ENCODE data around the gene PPP1R14C.
"Not testable (repeated sequence)": the region's sequence is repeated elsewhere in the genome, so short reads cannot be mapped to it uniquely, and the experiment has no call there.

Gene PPP1R14C

GRCh38 chr6:150172929-150173328 is 30.1 kb downstream of the PPP1R14C start:
- DNase-seq: no peak

- no peak for DNase-seq
These were observed 32.8 kb downstream of the PPP1R14C start for GRCh38 chr6:150175586-150176151.

GRCh38 chr6:150176152-150176551 is 33.3 kb downstream of the PPP1R14C start:
- DNase-seq: no peak

GRCh38 chr6:150176659-150177058 is 33.8 kb downstream of the PPP1R14C start:
- no peak for DNase-seq

GRCh38 chr6:150177259-150177951 is 34.6 kb downstream of the PPP1R14C start:
- DNase-seq: no peak

- no peak for DNase-seq
These were observed 35.2 kb downstream of the PPP1R14C start for GRCh38 chr6:150177952-150178520.

GRCh38 chr6:150179030-150179429 is 36.2 kb downstream of the PPP1R14C start:
- DNase-seq: no peak

- not testable (repeated sequence) for DNase-seq
These were observed 37.1 kb downstream of the PPP1R14C start for GRCh38 chr6:150179907-150180424.

GRCh38 chr6:150180517-150180916 is 37.7 kb downstream of the PPP1R14C start:
- DNase-seq: no peak

GRCh38 chr6:150182460-150183078 is 39.7 kb downstream of the PPP1R14C start:
- no peak for DNase-seq

GRCh38 chr6:150183105-150183504 is 40.3 kb downstream of the PPP1R14C start:
- no peak for DNase-seq

- DNase-seq: no peak
These were observed 41.1 kb downstream of the PPP1R14C start for GRCh38 chr6:150183966-150184365.

- DNase-seq: no peak
These were observed 42.2 kb downstream of the PPP1R14C start for GRCh38 chr6:150184850-150185731.

- DNase-seq: no peak
These were observed 42.9 kb downstream of the PPP1R14C start for GRCh38 chr6:150185732-150186117.

GRCh38 chr6:150186129-150186898 is 43.5 kb downstream of the PPP1R14C start:
- DNase-seq: no peak

GRCh38 chr6:150187433-150187832 is 44.6 kb downstream of the PPP1R14C start:
- not testable (repeated sequence) for DNase-seq

GRCh38 chr6:150189122-150189521 is 46.3 kb downstream of the PPP1R14C start:
- DNase-seq: no peak

- DNase-seq: no peak
These were observed 49.0 kb downstream of the PPP1R14C start for GRCh38 chr6:150191809-150192208.

GRCh38 chr6:150194195-150194594 is 51.4 kb downstream of the PPP1R14C start:
- no peak for DNase-seq

GRCh38 chr6:150195996-150196417 is 53.2 kb downstream of the PPP1R14C start:
- no peak for DNase-seq

GRCh38 chr6:150196942-150197745 is 54.3 kb downstream of the PPP1R14C start:
- no peak for DNase-seq

All from NCI-H1930 (cell line).